Measurements from ENCODE around the gene AIP.

The AIP gene

DNA sequence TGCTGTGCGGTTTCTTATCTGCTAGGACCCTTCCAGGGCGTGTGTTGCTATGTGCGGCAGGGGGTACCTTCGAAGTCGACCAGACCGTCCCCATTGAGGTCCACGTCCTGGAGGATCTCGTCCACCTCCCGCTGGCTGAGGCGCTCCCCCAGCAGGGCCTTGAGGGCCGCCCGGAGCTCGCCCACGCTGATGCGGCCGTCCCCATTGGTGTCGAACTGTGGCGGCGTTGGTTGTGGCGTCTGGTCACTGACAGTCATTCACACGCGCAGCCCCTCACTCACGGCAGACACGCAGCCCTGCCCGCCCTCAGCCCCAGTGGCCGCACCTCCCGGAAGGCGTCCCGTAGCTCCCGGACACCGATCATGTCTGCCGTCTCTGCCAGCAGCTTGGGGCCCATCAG, 36.9 kb downstream of the AIP start:
- in situ Hi-C loops (cut with HindIII; ENCODE audit: low sequenced_read_pairs): no loop called here
- DNase-seq (ENCODE audit: low read depth): no peak
- no peak overlapping the region for H3K4me3 ChIP-seq (ENCODE audit: low read depth, low read length)
- no peak for TF ChIP-seq CTCF (IDR thresholded peaks at IDR 0.05; ENCODE audit: low read depth, low read length, missing control alignments)

GRCh38 chr11:67520856-67521824, 38.3 kb downstream of the AIP start:
- in situ Hi-C loops (cut with HindIII; ENCODE audit: low sequenced_read_pairs): no loop called here
- H3K4me3 ChIP-seq (ENCODE audit: low read depth, low read length): no peak overlapping the region
- no peak for TF ChIP-seq CTCF (IDR thresholded peaks at IDR 0.05; ENCODE audit: low read depth, low read length, missing control alignments)
- DNase-seq (ENCODE audit: low read depth): no peak

- in situ Hi-C loops (cut with HindIII; ENCODE audit: low sequenced_read_pairs): no loop called here
- DNase-seq (ENCODE audit: low read depth): no peak
- H3K4me3 ChIP-seq (ENCODE audit: low read depth, low read length): no peak overlapping the region
- TF ChIP-seq CTCF (IDR thresholded peaks at IDR 0.05; ENCODE audit: low read depth, low read length, missing control alignments): no peak
Observed at GRCh38 chr11:67521924-67522323, 39.1 kb downstream of the AIP start.

GRCh38 chr11:67522338-67522737, 39.5 kb downstream of the AIP start:
- TF ChIP-seq CTCF (IDR thresholded peaks at IDR 0.05; ENCODE audit: low read depth, low read length, missing control alignments): no peak
- no peak overlapping the region for H3K4me3 ChIP-seq (ENCODE audit: low read depth, low read length)
- in situ Hi-C loops (cut with HindIII; ENCODE audit: low sequenced_read_pairs): no loop called here
- DNase-seq (ENCODE audit: low read depth): no peak

GRCh38 chr11:67522844-67523555, 40.2 kb downstream of the AIP start, which contains the start of gene CABP2:
CABP2 (minus strand) TSS chr11:67523446; CDS start chr11:67523326, 120 bp downstream.
- DNase-seq (ENCODE audit: low read depth): no peak
- in situ Hi-C loops (cut with HindIII; ENCODE audit: low sequenced_read_pairs): no loop called here
- no peak within 1 kb of the TSS for H3K4me3 ChIP-seq (ENCODE audit: low read depth, low read length)
- no peak for TF ChIP-seq CTCF (IDR thresholded peaks at IDR 0.05; ENCODE audit: low read depth, low read length, missing control alignments)

- in situ Hi-C loops (cut with HindIII; ENCODE audit: low sequenced_read_pairs): no loop called here
- no peak overlapping the region for H3K4me3 ChIP-seq (ENCODE audit: low read depth, low read length)
- DNase-seq (ENCODE audit: low read depth): no peak
- TF ChIP-seq CTCF (IDR thresholded peaks at IDR 0.05; ENCODE audit: low read depth, low read length, missing control alignments): no peak
Observed at GRCh38 chr11:67523556-67524479, 41.0 kb downstream of the AIP start.

All from astrocyte of the cerebellum (primary cell).